PC-9 (cell line): Measurements from ENCODE around the gene LRMDA.

Experiments used
- EZH2 ChIP-seq: fragments of 200-600 bp; sonication (generic); IDR thresholded peaks from 2 replicates; pipeline ENCODE4 v1.8.0; 2017; ENCODE audit warnings: antibody characterized with exemption, low read depth
- TF ChIP-seq, protein P1 (sequence below): fragments of 200-600 bp; sonication (generic); conservative IDR thresholded peaks from 2 replicates; pipeline ENCODE4 v1.6.1; 2017; ENCODE audit warnings: mixed run types, antibody characterized with exemption, mild to moderate bottlenecking, moderate library complexity

- TF ChIP-seq, protein P1, sequence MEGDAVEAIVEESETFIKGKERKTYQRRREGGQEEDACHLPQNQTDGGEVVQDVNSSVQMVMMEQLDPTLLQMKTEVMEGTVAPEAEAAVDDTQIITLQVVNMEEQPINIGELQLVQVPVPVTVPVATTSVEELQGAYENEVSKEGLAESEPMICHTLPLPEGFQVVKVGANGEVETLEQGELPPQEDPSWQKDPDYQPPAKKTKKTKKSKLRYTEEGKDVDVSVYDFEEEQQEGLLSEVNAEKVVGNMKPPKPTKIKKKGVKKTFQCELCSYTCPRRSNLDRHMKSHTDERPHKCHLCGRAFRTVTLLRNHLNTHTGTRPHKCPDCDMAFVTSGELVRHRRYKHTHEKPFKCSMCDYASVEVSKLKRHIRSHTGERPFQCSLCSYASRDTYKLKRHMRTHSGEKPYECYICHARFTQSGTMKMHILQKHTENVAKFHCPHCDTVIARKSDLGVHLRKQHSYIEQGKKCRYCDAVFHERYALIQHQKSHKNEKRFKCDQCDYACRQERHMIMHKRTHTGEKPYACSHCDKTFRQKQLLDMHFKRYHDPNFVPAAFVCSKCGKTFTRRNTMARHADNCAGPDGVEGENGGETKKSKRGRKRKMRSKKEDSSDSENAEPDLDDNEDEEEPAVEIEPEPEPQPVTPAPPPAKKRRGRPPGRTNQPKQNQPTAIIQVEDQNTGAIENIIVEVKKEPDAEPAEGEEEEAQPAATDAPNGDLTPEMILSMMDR: no peak
- TF ChIP-seq EZH2: no peak
These were observed 376.0 kb downstream of the LRMDA start for GRCh38 chr10:75807456-75807855.
